Panc1 (cell line): ENCODE results near the gene ADAMTSL3. TPM values are rescaled to one million over a fixed set of nuclear protein-coding genes. Genes with fewer than 3 reads are reported as not detected.

ENCODE experiments used
- ATAC-seq: fragments of 200-7000 bp; cut with Tn5 transposase; 2 replicates; pipeline ENCODE4 v1.9.1; 2020; ENCODE audit warnings: mild to moderate bottlenecking, moderate library complexity
- BruUV-seq: library from RNA; stranded (reverse); fragments of 400-500 nt; replicated peaks from 2 replicates; lab custom pipeline; 2021; lab: Mats Ljungman, UMichigan
- CTCF ChIA-PET: fragments of 300-600 bp; sonication (Branson Sonifier 250); formaldehyde crosslinking; loops from one replicate; lab custom pipeline; 2022; ENCODE audit warnings: antibody characterized with exemption; lab: Charles Lee
- POLR2A ChIA-PET: fragments of 300-600 bp; sonication (Branson Sonifier 250); formaldehyde crosslinking; loops from one replicate; lab custom pipeline; 2022; ENCODE audit warnings: antibody characterized with exemption; lab: Charles Lee
- DNase-seq: peaks from one replicate; pipeline ENCODE4 v3.0.0-alpha.2; 2010; ENCODE audit warnings: low read depth, low spot score
- H3K27ac ChIP-seq: 2 replicates; pipeline ENCODE4 v1.5.1; 2011; ENCODE audit warnings: mild to moderate bottlenecking, low read length, inconsistent platforms
- H3K27me3 ChIP-seq: fragments of 200-500 bp; sonication (Bioruptor generic); 2 replicates; pipeline ENCODE4 v1.6.0; 2014; ENCODE audit warnings: low read length, inconsistent platforms; ENCODE audit not compliant: control insufficient read depth, insufficient read depth
- H3K36me3 ChIP-seq: fragments of 200-500 bp; sonication (Bioruptor generic); 2 replicates; pipeline ENCODE4 v1.5.1; 2014; ENCODE audit warnings: inconsistent platforms, mild to moderate bottlenecking, low read length, moderate library complexity; ENCODE audit not compliant: control insufficient read depth, insufficient read depth
- H3K4me1 ChIP-seq: 2 replicates; pipeline ENCODE4 v1.5.1; 2011; ENCODE audit warnings: inconsistent platforms, mild to moderate bottlenecking, low read length, moderate library complexity; ENCODE audit not compliant: control insufficient read depth, insufficient read depth
- H3K4me3 ChIP-seq, 2 experiments: 2 replicates each; pipeline ENCODE4 v1.5.1; 2011 to 2012; ENCODE audit warnings: low read depth in 2 of 2, low read length in 2 of 2, mild to moderate bottlenecking in 2 of 2, inconsistent platforms in 1 of 2, moderate library complexity in 1 of 2
- H3K9me3 ChIP-seq: fragments of 200-500 bp; sonication (Bioruptor generic); 2 replicates; pipeline ENCODE4 v1.5.1; 2014; ENCODE audit warnings: low read depth, mild to moderate bottlenecking, inconsistent platforms, low read length, moderate library complexity; ENCODE audit not compliant: control insufficient read depth, insufficient read depth
- CTCF ChIP-seq: fragments of 450-650 bp; IDR thresholded peaks from 2 replicates; pipeline ENCODE4 v1.5.1; 2017; ENCODE audit warnings: mild to moderate bottlenecking
- POLR2AphosphoS5 ChIP-seq: IDR thresholded peaks from 2 replicates; pipeline ENCODE4 v1.6.1; 2012; ENCODE audit warnings: mild to moderate bottlenecking, low read depth, low read length, moderate library complexity
- REST ChIP-seq, 2 experiments: IDR thresholded peaks; 2 replicates each; pipeline ENCODE4 v1.6.1; 2011 to 2012; ENCODE audit warnings: low read depth in 2 of 2, control low read depth in 1 of 2, low read length in 1 of 2, mild to moderate bottlenecking in 1 of 2, moderate library complexity in 1 of 2; ENCODE audit not compliant: insufficient read depth in 1 of 2
- SIN3A ChIP-seq: IDR thresholded peaks from 2 replicates; pipeline ENCODE4 v1.6.1; 2012; ENCODE audit warnings: low read depth, mild to moderate bottlenecking, low read length, moderate library complexity, borderline replicate concordance; ENCODE audit not compliant: insufficient read depth
- TCF7L2 ChIP-seq: IDR thresholded peaks from 2 replicates; pipeline ENCODE4 v1.6.1; 2011; ENCODE audit warnings: mild to moderate bottlenecking, low read depth, low read length, inconsistent platforms
- in situ Hi-C: cut with HindIII; loops from 2 replicates; pipeline ENCODE4 v1.10.0; 2016; ENCODE audit warnings: low sequenced_read_pairs, low pct_unique_long_range_greater_than_20kb
- intact Hi-C: fragments of 100-400 bp; cut with micrococcal nuclease; formaldehyde crosslinking; loops from one replicate; pipeline ENCODE4 v1.10.0; 2022; ENCODE audit not compliant: unreplicated experiment
- total RNA-seq: library from RNA; stranded (reverse); gene quantifications from one replicate; pipeline ENCODE4 v1.2.1, GENCODE V29; 2021; ENCODE audit not compliant: unreplicated experiment

Gene ADAMTSL3
- total RNA-seq, 1 experiment from 2014 or later: not detected

DNA sequence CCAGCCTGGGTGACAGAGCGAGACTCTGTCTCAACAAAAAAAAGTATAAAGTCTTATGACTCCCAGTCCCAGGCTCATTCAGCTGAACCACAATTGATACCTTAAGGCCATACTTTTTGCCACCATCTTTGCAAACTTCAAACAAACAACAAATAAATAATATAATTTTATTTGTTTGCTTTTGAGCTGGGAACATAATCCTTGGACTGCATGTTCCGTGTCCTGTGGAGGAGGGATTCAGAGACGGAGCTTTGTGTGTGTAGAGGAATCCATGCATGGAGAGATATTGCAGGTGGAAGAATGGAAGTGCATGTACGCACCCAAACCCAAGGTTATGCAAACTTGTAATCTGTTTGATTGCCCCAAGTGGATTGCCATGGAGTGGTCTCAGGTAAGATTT is 238.6 kb downstream of the ADAMTSL3 start:
- H3K27ac ChIP-seq: no peak overlapping the region
- no TSS peak for BruUV-seq
- CTCF ChIA-PET: no interaction called here

GRCh38 chr15:83893308-83893707 is 239.4 kb downstream of the ADAMTSL3 start:
- POLR2A ChIA-PET: no interaction called here

More for the DNA sequence above, 238.6 kb downstream of the ADAMTSL3 start:
- no peak overlapping the region for H3K4me3 ChIP-seq
- no peaks in the 10 kb centered on the region; the same call in 1 of the 2 replicates for H3K27me3 ChIP-seq
- POLR2A ChIA-PET: no interaction called here
- H3K36me3 ChIP-seq: no peaks in the 10 kb centered on the region
- no peaks in the 10 kb centered on the region for H3K4me1 ChIP-seq
- no peaks in the 10 kb centered on the region for H3K9me3 ChIP-seq
- TF ChIP-seq POLR2AphosphoS5 (no peak), REST (IDR thresholded peaks at IDR 0.05; ENCODE audit: insufficient read depth in 1 of 2, low read depth in 2 of 2, low read length in 1 of 2) (no peak), CTCF (no peak), SIN3A (no peak), TCF7L2 (no peak)
- in situ Hi-C loops (no loop called here), intact Hi-C loops (no loop called here)
- DNase-seq (no peak), ATAC-seq (no peak)

More at GRCh38 chr15:83893308-83893707, 239.4 kb downstream of the ADAMTSL3 start:
- Histone ChIP-seq H3K27me3 (no peaks in the 10 kb centered on the region; the same call in 1 of the 2 replicates), H3K36me3 (no peaks in the 10 kb centered on the region), H3K27ac (no peak overlapping the region), H3K4me1 (no peaks in the 10 kb centered on the region), H3K9me3 (no peaks in the 10 kb centered on the region), H3K4me3 (no peak overlapping the region)
- CTCF ChIA-PET: no interaction called here
- ATAC-seq (no peak), DNase-seq (no peak)
- intact Hi-C loops: no loop called here
- TF ChIP-seq POLR2AphosphoS5 (no peak), TCF7L2 (no peak), CTCF (no peak), REST (IDR thresholded peaks at IDR 0.05; ENCODE audit: insufficient read depth in 1 of 2, low read depth in 2 of 2, low read length in 1 of 2) (no peak), SIN3A (no peak)
- in situ Hi-C loops: no loop called here
- BruUV-seq: no TSS peak
